GM18861 (cell line): ENCODE data around the gene PPP3CB.
A peak's percentile ranks its signal among the peaks of the same experiment; 100 is the strongest.

Experiments used
- ATAC-seq: cut with Tn5 transposase; IDR thresholded peaks from one replicate; pipeline ENCODE4 v1.9.1; 2021; ENCODE audit not compliant: unreplicated experiment

PPP3CB gene

GRCh38 chr10:73495884-73496674, at the start of gene PPP3CB:
TSS of gene PPP3CB (minus strand) at chr10:73496024. CDS start at chr10:73495889, 135 bp downstream.
- peak; percentile 36 for ATAC-seq

GRCh38 chr10:73545357-73545756, 49.5 kb upstream of the PPP3CB start:
- ATAC-seq: no peak

- no peak for ATAC-seq
These were observed 41.9 kb upstream of the PPP3CB start for GRCh38 chr10:73537709-73538108.

- ATAC-seq: no peak
These were observed 41.5 kb upstream of the PPP3CB start for GRCh38 chr10:73537288-73537687.

- no peak for ATAC-seq
These were observed 39.0 kb upstream of the PPP3CB start for GRCh38 chr10:73534857-73535256.

GRCh38 chr10:73529089-73529832, 33.4 kb upstream of the PPP3CB start:
- no peak for ATAC-seq

GRCh38 chr10:73522263-73522662, 26.4 kb upstream of the PPP3CB start:
- no peak for ATAC-seq

GRCh38 chr10:73519336-73519735, 23.5 kb upstream of the PPP3CB start:
- ATAC-seq: no peak

GRCh38 chr10:73517166-73517888, 21.5 kb upstream of the PPP3CB start:
- no peak for ATAC-seq

- ATAC-seq: no peak
These were observed 16.5 kb upstream of the PPP3CB start for GRCh38 chr10:73512207-73512743.

- no peak for ATAC-seq
These were observed 13.9 kb upstream of the PPP3CB start for GRCh38 chr10:73509695-73510094.

GRCh38 chr10:73506491-73506890, 10.7 kb upstream of the PPP3CB start:
- ATAC-seq: no peak

GRCh38 chr10:73506074-73506473, 10.2 kb upstream of the PPP3CB start:
- no peak for ATAC-seq

GRCh38 chr10:73503037-73503436, 7.2 kb upstream of the PPP3CB start:
- ATAC-seq: no peak

- ATAC-seq: no peak
These were observed 5.8 kb upstream of the PPP3CB start for GRCh38 chr10:73501651-73502050.

- no peak for ATAC-seq
These were observed 1.8 kb upstream of the PPP3CB start for GRCh38 chr10:73497623-73498022.

GRCh38 chr10:73495226-73495883, 469 bp downstream of the PPP3CB start:
- peak; percentile 87 for ATAC-seq

GRCh38 chr10:73494877-73495225, 973 bp downstream of the PPP3CB start:
- no peak for ATAC-seq

- no peak for ATAC-seq
These were observed 1.6 kb downstream of the PPP3CB start for GRCh38 chr10:73494213-73494612.

- no peak for ATAC-seq
These were observed 2.0 kb downstream of the PPP3CB start for GRCh38 chr10:73493781-73494180.

- ATAC-seq: no peak
These were observed 9.2 kb downstream of the PPP3CB start for GRCh38 chr10:73486601-73487000.
